Hematopoietic multipotent progenitor cell treated with erythropoietin and hydrocortisone succinate and interleukin-3 and kit ligand, for 15 days (in vitro differentiated cells): ENCODE data around the gene CMSS1.

Experiments
- DNase-seq: peaks from one replicate; pipeline ENCODE4 v3.0.0-alpha.2; 2015; ENCODE audit warnings: low spot score

CMSS1 gene

DNA sequence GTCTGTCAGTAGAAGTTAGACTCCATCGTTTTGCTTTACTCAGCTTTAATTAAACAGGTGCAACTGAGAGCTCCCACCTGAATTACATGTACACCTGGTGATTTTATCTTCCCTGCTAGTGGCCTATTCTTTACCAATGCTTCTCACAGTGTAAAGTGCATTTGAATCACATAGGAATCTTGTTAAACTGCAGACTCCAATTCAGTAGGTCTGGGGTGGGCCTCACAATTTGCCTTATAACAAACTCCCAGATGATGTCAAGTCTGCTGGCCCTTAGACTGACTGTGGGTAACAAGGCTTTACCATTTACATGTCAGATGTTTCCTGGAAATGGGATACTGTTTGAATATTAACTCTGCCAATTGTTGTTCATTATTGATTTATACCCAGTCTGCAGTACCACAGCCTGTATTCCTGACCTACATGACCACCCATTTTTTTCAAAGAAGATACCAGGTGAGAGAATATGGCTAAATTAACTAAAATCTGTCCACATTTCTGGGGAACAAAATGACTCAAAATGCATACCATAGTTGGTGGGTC lies 37.2 kb downstream of the CMSS1 start:
- DNase-seq: no peak

DNA sequence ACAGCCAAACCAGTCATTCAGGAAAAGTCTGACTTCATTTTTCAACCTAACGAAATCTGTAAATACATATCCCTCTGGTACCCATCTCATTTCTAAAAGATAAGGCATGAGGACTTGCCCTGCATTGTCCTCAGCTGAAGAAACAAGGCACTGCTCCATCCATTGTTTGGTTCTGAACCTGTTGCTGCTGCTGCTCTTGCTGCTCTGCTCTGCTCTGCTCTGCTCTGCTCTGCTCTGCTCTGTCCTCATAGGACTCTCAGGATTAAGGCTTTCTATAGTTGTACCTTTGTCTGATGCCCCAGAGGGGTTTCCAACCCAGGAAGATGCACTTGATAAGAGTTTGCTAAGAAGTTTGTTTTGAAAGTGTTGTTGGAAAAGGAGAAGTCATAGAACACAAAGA lies 38.2 kb downstream of the CMSS1 start:
- no peak for DNase-seq

DNA sequence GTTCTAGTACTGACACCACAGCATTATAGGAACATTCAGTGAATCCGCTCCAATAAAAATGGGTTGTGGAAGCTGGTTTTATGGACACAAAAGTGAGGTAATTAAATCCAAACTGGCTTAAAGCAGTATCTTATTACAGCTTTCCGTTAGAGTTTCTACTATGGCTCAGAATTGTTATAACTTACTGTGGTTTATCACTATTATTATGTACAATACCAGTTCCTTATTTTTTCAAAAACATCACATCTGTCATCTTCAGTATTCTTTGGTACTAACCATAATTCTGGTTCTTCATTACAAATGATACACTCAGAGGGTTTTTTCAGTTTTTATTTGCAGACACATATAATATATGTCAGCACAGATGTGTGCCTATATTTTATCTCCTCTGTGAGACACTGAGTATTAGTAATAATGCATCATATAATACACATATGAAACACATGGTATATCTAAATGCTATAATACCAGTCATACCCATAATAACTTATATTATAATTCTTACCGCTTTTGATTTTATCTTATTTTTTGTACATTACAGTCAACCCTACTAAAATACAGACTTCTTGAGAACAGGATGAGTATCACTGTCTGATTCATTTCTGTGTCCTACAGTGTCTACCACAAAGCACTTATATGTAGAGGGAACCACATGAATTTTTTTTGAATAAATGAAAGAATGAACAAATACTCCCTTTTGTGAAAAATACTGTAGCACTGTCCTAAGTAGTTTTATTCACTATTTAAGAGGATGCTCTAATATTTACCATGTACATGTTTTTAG lies 39.0 kb downstream of the CMSS1 start:
- no peak for DNase-seq

DNA sequence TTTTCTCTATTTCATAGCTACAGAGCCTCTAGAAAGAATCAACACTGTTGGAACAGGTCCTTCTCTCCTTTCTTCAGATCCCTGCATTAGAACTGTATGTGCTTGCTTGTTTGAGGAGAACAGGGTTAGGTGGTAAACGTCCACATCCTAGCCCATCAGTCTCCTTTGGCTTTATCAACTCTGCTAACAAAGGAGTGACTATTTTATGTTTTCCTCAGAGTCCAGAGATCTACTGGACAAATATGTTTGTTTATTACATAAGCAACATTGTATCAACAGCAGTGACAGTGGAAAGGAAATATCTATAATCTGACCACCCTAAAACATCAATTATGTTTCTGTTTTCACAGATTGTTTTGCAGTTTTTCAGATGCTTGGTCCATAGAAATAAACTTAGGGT lies 39.6 kb downstream of the CMSS1 start:
- no peak for DNase-seq

DNA sequence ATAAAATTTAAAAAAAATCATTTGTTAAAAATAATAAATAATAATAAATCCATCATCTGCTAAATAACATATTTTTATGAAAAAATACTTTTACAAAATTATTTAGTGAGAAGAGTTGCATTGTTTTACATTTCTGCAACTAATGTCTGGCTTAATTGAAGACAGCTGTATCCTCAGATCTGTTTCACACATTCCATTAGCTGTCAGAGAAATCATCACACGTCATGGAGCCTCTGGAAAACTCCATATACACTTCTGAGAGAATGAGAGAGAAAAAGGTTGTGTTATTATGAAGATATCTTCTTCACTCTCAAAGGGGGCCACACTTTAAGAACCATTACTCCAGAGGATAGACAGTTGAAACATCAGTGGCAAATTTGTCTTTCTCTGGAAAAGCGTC lies 40.8 kb downstream of the CMSS1 start:
- no peak for DNase-seq

DNA sequence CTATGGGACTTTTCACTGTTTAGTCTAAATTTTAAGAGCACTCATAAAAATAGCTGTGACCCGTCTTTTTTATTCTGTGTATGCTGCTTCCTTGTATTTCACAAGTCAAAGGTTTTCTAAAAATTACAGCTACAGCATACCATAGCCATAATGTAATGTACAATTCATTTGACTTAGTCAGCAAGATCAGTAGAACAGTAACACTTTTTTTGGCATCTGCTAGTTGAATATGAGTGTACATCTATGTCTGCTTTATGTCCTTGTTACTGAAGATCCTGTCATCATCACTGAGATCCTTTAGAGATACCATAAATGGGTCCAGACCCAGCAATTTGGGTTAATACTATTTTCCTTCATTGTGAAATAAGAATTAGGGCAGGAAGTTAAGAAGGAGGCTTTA lies 42.2 kb downstream of the CMSS1 start:
- no peak for DNase-seq

DNA sequence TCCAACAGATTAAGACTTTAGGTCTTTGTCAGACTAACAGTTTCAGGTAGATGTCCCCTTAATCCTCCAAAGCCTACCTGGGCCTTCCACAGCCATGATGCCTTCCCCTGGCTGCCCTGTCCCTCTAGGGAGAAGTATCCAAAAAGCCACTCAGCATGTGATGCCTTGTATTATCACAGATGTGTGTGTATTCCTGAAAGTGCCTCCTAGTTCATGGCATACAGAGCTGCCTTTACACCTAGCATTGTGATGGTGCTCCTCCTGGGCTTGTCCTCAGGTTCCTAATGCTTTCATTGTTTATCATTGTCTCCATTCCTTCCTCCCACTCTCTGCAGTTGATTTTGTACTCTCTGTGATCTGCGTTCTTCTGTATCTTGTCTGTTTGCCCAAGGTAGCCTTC lies 43.6 kb downstream of the CMSS1 start:
- DNase-seq: no peak

DNA sequence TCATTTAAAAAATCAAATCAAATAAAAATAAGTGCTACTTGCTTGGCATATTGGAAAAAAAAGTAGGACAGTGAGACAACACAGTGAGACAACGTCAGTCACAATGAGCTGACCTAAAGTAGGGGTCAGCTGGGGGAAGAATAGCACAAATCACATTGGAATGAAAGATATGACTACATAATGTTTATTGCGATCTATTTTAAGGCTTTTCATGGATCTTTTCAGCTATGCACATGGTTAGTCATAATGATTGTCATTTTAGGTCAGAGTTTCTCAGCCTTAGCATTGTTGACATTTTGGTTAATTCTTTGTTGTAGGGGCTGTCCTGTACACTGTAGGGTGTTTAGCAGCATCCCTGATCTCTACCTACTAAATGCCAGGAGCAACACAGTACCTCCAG lies 44.5 kb downstream of the CMSS1 start:
- DNase-seq: no peak

DNA sequence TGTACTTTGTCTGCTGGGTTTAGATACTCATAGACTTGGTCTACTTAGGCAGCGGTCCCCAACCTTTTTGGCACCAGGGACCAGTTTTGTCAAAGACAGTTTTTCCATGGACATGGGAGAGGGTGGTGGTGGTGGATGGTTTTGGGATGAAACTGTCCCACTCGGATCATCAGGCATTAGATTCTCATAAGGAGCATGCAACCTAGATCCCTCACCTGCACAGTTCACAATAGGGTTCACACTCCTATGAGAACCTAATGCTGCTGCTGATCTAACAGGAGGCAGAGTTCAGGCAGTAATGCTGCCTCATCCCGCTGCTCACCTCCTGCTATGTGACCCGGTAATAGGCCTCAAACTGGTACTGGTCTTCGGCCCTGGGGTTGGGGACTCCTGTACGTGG lies 45.3 kb downstream of the CMSS1 start:
- no peak for DNase-seq

DNA sequence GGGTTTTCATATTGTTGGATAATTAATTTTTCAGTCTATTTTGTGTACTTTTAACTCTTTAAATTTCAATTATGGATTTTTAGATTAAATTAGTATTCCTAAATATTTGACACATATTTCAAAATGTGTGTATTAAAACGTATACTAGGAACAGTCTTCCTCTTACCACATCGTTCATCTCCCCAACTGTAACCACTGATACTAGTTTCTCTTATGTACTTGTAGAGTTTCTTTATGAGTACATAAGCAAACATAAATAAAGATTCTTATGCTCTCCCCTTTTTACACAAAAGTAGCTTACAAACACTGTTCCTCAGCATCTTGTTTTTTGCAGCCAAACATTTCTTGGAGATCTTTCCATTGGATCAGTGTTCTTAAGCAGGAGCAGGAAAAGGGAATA lies 45.9 kb downstream of the CMSS1 start:
- DNase-seq: no peak

DNA sequence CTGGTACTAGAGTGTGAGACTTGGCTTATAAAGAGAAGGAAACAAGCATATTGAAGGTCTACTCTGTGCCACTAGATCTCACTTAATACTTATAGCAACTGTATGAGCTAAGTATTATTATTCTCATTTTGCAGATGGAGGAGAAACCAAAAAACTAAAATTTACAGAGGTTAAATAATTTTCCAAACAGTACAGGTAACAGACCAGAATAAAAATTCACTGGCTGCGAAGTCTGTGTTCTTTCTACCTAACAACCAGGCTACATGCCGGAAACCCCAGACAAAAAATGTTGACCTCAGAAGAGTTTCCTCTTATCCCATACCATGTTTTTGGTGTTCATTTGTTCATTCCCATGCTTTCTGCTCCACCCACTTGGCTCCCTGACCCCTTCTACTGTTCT lies 46.6 kb downstream of the CMSS1 start:
- no peak for DNase-seq

DNA sequence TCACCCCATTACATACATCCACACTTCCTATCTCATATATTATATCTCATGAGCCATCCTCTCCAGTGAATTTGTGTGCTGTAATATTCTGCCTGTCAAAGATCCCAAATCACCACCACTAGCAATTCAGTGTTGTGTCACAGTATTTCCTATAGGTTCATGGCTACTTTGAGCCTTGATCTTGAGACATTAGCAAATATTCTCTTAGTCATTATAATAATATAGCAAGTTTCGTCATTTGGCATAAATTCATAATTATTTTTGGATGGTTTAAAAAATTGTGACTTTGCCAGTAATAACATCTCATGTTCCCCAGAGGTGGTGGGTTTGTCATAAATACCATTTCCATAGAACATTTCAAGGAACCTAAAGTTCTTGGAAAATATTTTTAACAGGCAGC lies 47.7 kb downstream of the CMSS1 start:
- DNase-seq: no peak

DNA sequence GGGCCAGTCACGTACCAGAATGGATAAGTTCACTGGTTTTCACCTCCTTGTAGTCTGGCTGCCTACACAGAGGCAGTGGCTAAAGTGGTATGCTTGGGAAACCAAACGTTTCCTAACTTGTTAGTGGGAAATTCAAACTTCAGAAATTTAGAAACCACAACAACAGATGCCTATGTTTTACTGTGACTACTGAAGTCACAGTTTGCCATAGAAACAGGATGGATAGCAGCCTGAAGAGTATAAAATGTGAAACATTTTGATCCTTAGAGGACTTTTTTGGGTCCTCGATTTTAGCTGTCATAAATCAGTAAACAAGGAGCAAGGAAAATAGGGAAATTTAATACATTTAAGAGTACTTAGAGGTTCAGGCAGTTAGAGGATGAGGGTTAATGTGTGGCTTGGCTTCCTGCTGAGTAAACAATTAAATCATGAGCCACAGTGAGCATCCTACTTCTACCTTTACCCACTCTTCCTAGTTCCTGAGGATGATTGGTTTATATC lies 48.6 kb downstream of the CMSS1 start:
- no peak for DNase-seq

DNA sequence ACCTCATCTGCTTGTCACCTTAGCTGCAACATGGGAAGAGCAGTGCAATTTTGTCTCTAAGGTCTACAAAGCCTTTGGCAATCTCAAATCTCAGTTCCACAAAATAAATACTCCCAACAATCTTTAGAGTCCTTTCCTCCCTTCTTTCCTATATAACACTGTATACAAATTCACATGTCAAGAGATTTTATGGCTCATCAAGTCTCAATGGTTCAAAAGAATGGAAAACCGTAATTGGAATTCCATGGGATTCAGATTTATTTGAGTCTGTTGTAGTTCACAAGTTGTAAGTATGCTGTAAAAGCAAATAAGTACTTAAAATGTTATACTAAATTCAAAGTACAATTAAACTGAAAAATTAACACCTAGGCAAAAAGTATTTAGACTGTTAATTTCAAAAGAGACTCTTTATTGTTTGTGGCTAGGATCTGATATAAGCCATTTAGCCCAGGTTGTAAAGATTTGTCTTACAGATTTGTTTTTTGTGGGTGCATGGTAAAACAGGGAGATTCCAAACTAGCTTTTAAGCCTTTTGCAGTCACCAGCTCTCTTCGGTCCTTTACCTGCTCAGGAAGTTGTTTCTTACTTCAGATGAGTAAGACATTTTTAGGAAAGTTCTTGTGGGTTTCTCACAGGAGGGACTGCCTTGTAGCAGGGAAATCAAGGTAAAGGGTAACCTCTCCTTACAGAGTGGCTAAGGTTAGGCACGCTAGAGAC lies 50.1 kb downstream of the CMSS1 start:
- no peak for DNase-seq

DNA sequence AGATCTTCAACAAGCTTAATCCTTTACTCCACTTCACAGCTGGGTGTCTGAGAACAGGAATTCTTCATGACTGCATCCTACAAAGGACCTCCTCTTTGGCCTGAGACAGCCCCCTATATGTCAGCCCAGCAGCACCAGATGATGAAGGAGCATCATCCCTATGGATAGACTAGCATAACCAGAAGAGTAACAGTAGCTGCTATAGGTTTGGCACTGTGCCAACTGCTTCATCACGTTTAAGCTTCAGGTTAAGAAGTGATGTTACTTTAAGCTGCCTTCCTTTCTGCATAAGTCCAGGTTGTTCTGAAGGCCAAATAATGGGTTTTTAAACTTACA lies 50.6 kb downstream of the CMSS1 start:
- DNase-seq: peak; percentile 63

DNA sequence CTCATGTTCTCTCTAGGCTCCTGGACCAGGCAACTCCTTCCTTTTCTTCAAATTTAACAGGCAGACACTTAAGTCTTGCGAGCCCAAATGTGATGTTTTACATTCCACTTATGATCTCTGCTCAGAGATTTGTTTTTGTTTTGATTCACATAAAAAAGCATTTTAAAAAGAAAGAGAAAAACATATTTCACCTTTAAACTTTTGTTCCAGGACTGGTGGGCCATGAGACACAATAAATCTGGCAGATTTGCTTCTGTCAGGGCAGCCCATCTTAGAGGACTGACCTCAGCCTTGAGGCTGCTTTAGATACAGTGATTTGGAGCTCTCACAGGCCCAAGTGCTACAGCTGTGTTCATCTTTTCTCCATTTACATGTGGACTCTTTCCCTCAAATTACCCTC lies 52.0 kb downstream of the CMSS1 start:
- no peak for DNase-seq

DNA sequence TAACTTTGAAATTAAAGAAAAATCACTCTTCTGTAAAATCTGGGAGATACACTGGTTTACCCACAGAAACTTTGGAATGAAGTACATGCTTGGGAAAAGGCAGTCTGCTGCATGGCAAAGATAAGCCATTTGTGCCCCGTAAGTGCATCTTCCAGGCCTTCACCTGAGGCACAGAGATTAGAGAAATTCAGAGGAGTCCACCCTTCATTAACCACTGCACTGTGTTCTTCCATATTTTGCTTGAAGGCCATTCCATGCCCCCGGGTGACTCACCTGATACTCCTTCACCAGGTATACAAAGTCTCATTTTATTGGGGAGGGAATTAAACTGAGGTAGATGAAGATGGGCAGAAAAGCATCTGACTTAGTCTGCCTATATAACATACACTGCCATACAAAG lies 53.0 kb downstream of the CMSS1 start:
- no peak for DNase-seq

DNA sequence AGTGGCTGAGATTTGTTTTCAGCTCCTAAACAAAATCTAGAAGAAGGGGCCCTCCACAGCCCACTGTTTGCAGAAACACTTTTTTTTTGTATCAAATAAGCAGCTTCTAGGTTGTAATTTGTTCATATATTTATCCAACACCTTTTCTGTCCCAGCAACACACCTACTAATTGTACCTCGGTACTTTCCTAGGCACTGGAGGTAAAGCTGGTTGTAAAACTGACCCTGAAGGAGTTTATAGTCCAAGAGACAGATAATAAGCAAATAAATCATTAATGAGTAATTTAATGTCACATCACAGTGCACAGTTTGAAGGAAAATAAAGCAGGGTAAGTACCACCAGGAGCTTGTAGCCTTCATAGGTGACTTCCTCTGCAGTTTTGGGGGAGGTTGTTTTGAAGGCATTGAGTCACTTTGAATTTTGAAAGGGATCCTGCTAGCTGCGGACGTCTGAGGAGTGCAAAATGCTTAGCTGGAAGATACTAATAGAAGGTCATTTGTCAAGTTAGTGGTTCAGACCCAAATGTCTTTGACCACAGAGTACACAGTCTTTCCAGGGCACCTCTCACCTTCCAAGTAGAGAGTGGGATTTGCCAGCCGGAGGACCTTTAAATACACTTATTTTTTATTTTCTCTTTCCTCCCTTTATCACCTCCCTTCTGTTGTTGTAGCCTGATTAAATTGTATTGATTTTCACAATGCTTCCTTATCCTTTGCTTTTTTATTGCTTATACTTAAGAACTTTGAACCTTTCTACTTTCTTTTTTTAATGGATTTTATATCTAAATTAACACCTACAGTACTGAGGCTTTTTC lies 53.8 kb downstream of the CMSS1 start:
- no peak for DNase-seq

DNA sequence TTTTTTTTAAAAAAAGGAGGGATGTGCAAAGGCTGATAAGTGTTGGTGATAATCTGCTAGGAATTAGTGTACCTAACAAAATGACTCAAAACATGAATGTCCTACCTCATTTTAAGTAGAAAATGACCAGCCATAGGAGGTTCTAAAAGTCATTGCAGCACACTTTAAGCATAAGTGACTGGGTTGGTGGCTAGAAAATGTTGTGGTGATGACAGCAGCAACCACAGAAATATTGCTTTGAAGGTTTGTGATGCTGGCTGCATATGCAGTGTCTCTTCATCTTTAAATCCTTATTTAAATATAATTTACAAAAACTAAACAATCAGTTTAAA lies 55.2 kb downstream of the CMSS1 start:
- no peak for DNase-seq

DNA sequence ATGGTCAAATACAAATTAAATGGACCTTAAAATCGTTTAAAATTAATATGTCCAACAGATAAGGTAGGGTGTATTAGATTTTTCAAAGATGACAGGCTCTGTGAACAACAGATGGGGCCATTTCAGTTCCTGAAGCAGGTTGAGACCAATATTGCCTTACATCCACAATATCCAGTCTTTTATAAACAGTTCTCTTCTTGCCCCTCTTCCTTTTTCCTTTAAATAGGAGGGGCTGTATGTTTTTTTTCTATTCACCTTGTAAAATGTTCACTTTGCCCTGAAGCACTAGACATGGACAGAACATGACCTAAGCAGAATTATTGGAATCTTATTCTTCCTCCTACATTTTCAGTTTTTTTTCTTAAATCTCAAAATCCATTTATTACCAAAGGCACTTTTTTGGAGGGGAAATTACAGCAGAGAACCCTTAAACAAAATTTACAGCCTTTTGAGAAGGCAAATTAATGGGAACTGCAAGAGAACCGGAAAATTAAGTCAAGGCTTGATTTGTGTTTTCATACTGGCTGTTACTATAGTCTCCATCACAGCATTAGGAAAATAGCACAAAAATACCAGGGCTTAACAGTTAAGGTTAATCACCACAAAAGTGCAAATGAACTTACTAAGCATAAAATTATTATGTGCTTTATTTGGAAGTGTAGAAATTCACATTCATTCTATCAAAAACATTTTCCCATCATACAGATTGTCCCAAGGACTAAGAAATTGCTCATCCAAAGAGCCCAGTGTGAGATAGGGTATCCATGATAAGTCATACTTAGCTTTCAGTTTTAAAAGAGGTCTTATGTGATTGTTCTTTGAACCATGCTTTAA lies 55.8 kb downstream of the CMSS1 start:
- DNase-seq: no peak

DNA sequence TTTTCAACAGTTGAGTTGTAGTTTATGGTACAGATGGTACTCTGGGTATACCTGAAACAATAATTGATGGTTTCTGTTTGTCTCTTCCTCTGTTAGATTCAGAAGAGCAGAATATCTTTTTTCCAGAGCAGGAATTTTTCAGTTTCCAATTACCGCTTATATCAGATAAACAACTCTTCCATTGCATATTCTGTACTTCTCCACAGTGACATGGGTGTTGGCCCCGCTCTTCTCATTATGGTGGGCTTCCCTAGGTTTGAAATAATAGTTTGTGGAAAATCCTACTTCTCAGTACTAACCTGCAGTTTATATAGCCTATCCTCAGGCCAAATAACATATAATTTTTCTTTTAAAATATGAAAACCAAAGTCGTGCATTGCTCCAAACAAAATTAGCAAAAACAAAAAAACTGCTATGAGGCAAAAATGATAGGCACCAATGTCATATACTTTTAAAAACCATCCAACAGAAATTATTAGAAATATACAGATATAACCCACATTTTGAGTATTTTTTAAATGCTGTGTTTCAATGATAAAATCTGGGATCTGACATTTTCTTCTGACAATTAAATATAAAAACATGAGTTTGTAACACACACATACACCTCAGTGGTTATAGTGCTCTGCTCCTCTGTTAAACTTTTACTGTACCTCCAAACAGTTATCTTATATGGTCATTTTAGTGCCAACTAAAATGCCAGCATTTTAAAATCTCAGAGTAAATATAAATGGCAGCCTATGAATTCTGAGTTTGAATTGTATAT lies 56.8 kb downstream of the CMSS1 start:
- no peak for DNase-seq
